ENCODE data around the gene RIPOR2. TPM values are rescaled to one million over a fixed set of nuclear protein-coding genes. Genes with fewer than 3 reads are reported as not detected.

RIPOR2 gene
- total and polyA plus RNA-seq, 5 donors, result 0.59 to 2.9 (median 2.4) TPM

GRCh38 chr6:24874776-24875533 is 60.8 kb downstream of the RIPOR2 start:
- intact Hi-C loops (cut with DNase I), result no loop called here
- H3K4me3 ChIP-seq (ENCODE audit: low read length), result no peak overlapping the region
- no peaks in the 10 kb centered on the region for H3K27me3 ChIP-seq (ENCODE audit: control insufficient read depth, insufficient read depth)

GRCh38 chr6:24874128-24874527 is 61.6 kb downstream of the RIPOR2 start:
- no peak overlapping the region for H3K27ac ChIP-seq (ENCODE audit: low read length)
- ATAC-seq (no peak), DNase-seq (no peak)
- intact Hi-C loops (cut with DNase I), result no loop called here
- no peaks in the 10 kb centered on the region for H3K27me3 ChIP-seq (ENCODE audit: control insufficient read depth, insufficient read depth)
- peaks cover 5% of the 10 kb centered on the region for H3K9me3 ChIP-seq (ENCODE audit: control insufficient read depth, low read length)
- 92% methylated on average over 1 of the region's 1 CpG for WGBS
- no peaks in the 10 kb centered on the region for H3K4me1 ChIP-seq (ENCODE audit: control insufficient read depth, insufficient read depth, low read length)
- no peak overlapping the region for H3K4me3 ChIP-seq (ENCODE audit: low read length)

More at GRCh38 chr6:24874776-24875533, 60.8 kb downstream of the RIPOR2 start:
- ATAC-seq, result no peak
- 73% methylated on average over 7 of the region's 7 CpGs for WGBS
- Histone ChIP-seq H3K27ac (ENCODE audit: low read length) (no peak overlapping the region), H3K4me1 (ENCODE audit: control insufficient read depth, insufficient read depth, low read length) (no peaks in the 10 kb centered on the region), H3K9me3 (ENCODE audit: control insufficient read depth, low read length) (peaks cover 5% of the 10 kb centered on the region)
- no peak for DNase-seq

GRCh38 chr6:24872779-24873178 is 63.0 kb downstream of the RIPOR2 start:
- Histone ChIP-seq H3K4me3 (ENCODE audit: low read length) (no peak overlapping the region), H3K4me1 (ENCODE audit: control insufficient read depth, insufficient read depth, low read length) (no peaks in the 10 kb centered on the region), H3K27ac (ENCODE audit: low read length) (no peak overlapping the region), H3K9me3 (ENCODE audit: control insufficient read depth, low read length) (peaks cover 5% of the 10 kb centered on the region), H3K27me3 (ENCODE audit: control insufficient read depth, insufficient read depth) (no peaks in the 10 kb centered on the region)
- 53% methylated on average over 4 of the region's 4 CpGs for WGBS
- DNase-seq, result no peak
- intact Hi-C loops (cut with DNase I), result no loop called here
- no peak for ATAC-seq

- DNase-seq (no peak), ATAC-seq (no peak)
- no peaks in the 10 kb centered on the region for H3K4me1 ChIP-seq (ENCODE audit: control insufficient read depth, insufficient read depth, low read length)
- 98% methylated on average over 4 of the region's 4 CpGs for WGBS
- H3K27ac ChIP-seq (ENCODE audit: low read length), result no peak overlapping the region
- H3K27me3 ChIP-seq (ENCODE audit: control insufficient read depth, insufficient read depth), result no peaks in the 10 kb centered on the region
- H3K4me3 ChIP-seq (ENCODE audit: low read length), result no peak overlapping the region
- intact Hi-C loops (cut with DNase I), result no loop called here
- H3K9me3 ChIP-seq (ENCODE audit: control insufficient read depth, low read length), result no peaks in the 10 kb centered on the region
Measured at GRCh38 chr6:24868765-24869164, 67.0 kb downstream of the RIPOR2 start.

- no peaks in the 10 kb centered on the region for H3K9me3 ChIP-seq (ENCODE audit: control insufficient read depth, low read length)
- H3K27me3 ChIP-seq (ENCODE audit: control insufficient read depth, insufficient read depth), result no peaks in the 10 kb centered on the region
- DNase-seq (no peak), ATAC-seq (no peak)
- H3K4me3 ChIP-seq (ENCODE audit: low read length), result no peak overlapping the region
- H3K4me1 ChIP-seq (ENCODE audit: control insufficient read depth, insufficient read depth, low read length), result no peaks in the 10 kb centered on the region
- 98% methylated on average over 3 of the region's 3 CpGs for WGBS
- intact Hi-C loops (cut with DNase I), result no loop called here
- H3K27ac ChIP-seq (ENCODE audit: low read length), result no peak overlapping the region
Measured at GRCh38 chr6:24867104-24867703, 68.6 kb downstream of the RIPOR2 start.

GRCh38 chr6:24865161-24865560 is 70.6 kb downstream of the RIPOR2 start:
- ATAC-seq, result no peak
- intact Hi-C loops (cut with DNase I), result no loop called here
- WGBS, result 68% methylated on average over 6 of the region's 6 CpGs
- DNase-seq, result no peak
- H3K27me3 ChIP-seq (ENCODE audit: control insufficient read depth, insufficient read depth), result no peaks in the 10 kb centered on the region
- H3K4me3 ChIP-seq (ENCODE audit: low read length), result no peak overlapping the region
- H3K9me3 ChIP-seq (ENCODE audit: control insufficient read depth, low read length), result no peaks in the 10 kb centered on the region
- no peak overlapping the region for H3K27ac ChIP-seq (ENCODE audit: low read length)
- no peaks in the 10 kb centered on the region for H3K4me1 ChIP-seq (ENCODE audit: control insufficient read depth, insufficient read depth, low read length)

GRCh38 chr6:24864343-24864742 is 71.4 kb downstream of the RIPOR2 start:
- no peak for ATAC-seq
- WGBS, result 66% methylated on average over 1 of the region's 1 CpG

GRCh38 chr6:24861934-24862333 is 73.8 kb downstream of the RIPOR2 start:
- Histone ChIP-seq H3K9me3 (ENCODE audit: control insufficient read depth, low read length) (no peaks in the 10 kb centered on the region), H3K4me3 (ENCODE audit: low read length) (no peak overlapping the region), H3K27ac (ENCODE audit: low read length) (no peak overlapping the region), H3K4me1 (ENCODE audit: control insufficient read depth, insufficient read depth, low read length) (no peaks in the 10 kb centered on the region), H3K27me3 (ENCODE audit: control insufficient read depth, insufficient read depth) (no peaks in the 10 kb centered on the region)
- no peak for DNase-seq
- no peak for ATAC-seq
- intact Hi-C loops (cut with DNase I), result no loop called here
- WGBS, result 91% methylated on average over 2 of the region's 2 CpGs

More at GRCh38 chr6:24864343-24864742, 71.4 kb downstream of the RIPOR2 start:
- no peaks in the 10 kb centered on the region for H3K9me3 ChIP-seq (ENCODE audit: control insufficient read depth, low read length)
- no peak overlapping the region for H3K27ac ChIP-seq (ENCODE audit: low read length)
- no peak for DNase-seq
- no peak overlapping the region for H3K4me3 ChIP-seq (ENCODE audit: low read length)
- no peaks in the 10 kb centered on the region for H3K4me1 ChIP-seq (ENCODE audit: control insufficient read depth, insufficient read depth, low read length)
- H3K27me3 ChIP-seq (ENCODE audit: control insufficient read depth, insufficient read depth), result no peaks in the 10 kb centered on the region
- intact Hi-C loops (cut with DNase I), result no loop called here

GRCh38 chr6:24859608-24860200 is 76.1 kb downstream of the RIPOR2 start:
- ATAC-seq, result no peak
- Histone ChIP-seq H3K4me1 (ENCODE audit: control insufficient read depth, insufficient read depth, low read length) (no peaks in the 10 kb centered on the region), H3K27ac (ENCODE audit: low read length) (no peak overlapping the region), H3K4me3 (ENCODE audit: low read length) (no peak overlapping the region), H3K27me3 (ENCODE audit: control insufficient read depth, insufficient read depth) (no peaks in the 10 kb centered on the region), H3K9me3 (ENCODE audit: control insufficient read depth, low read length) (no peaks in the 10 kb centered on the region)
- WGBS, result 90% methylated on average over 6 of the region's 6 CpGs
- no peak for DNase-seq
- intact Hi-C loops (cut with DNase I), result loop anchor here (5.0 to 10.0 kb wide), 3 partner anchors 133 to 213 kb away; no protein-coding TSS in a partner anchor

- 90% methylated on average over 5 of the region's 5 CpGs for WGBS
- no peaks in the 10 kb centered on the region for H3K4me1 ChIP-seq (ENCODE audit: control insufficient read depth, insufficient read depth, low read length)
Measured at GRCh38 chr6:24859132-24859531, 76.6 kb downstream of the RIPOR2 start.

GRCh38 chr6:24858177-24858653 is 77.5 kb downstream of the RIPOR2 start:
- WGBS, result 46% methylated on average over 1 of the region's 1 CpG
- intact Hi-C loops (cut with DNase I), result loop anchor here (5.0 to 10.0 kb wide), 3 partner anchors 134 to 214 kb away; no protein-coding TSS in a partner anchor
- Histone ChIP-seq H3K27me3 (ENCODE audit: control insufficient read depth, insufficient read depth) (no peaks in the 10 kb centered on the region), H3K4me3 (ENCODE audit: low read length) (no peak overlapping the region), H3K4me1 (ENCODE audit: control insufficient read depth, insufficient read depth, low read length) (no peaks in the 10 kb centered on the region), H3K27ac (ENCODE audit: low read length) (peak overlapping the region; percentile 5), H3K9me3 (ENCODE audit: control insufficient read depth, low read length) (no peaks in the 10 kb centered on the region)
- DNase-seq (no peak), ATAC-seq (peak; percentile 52 to 69)

More at GRCh38 chr6:24859132-24859531, 76.6 kb downstream of the RIPOR2 start:
- Histone ChIP-seq H3K27ac (ENCODE audit: low read length) (no peak overlapping the region), H3K9me3 (ENCODE audit: control insufficient read depth, low read length) (no peaks in the 10 kb centered on the region), H3K4me3 (ENCODE audit: low read length) (no peak overlapping the region), H3K27me3 (ENCODE audit: control insufficient read depth, insufficient read depth) (no peaks in the 10 kb centered on the region)
- ATAC-seq (no peak), DNase-seq (no peak)
- intact Hi-C loops (cut with DNase I), result loop anchor here (5.0 to 10.0 kb wide), 3 partner anchors 133 to 213 kb away; no protein-coding TSS in a partner anchor
